GM19324 (cell line): ENCODE measurements around the gene UQCC3.

Source experiments
- ATAC-seq: cut with Tn5 transposase; IDR thresholded peaks from one replicate; pipeline ENCODE4 v1.9.1; 2021; ENCODE audit warnings: mild to moderate bottlenecking, moderate library complexity; ENCODE audit not compliant: unreplicated experiment, low FRiP score

Gene UQCC3

DNA sequence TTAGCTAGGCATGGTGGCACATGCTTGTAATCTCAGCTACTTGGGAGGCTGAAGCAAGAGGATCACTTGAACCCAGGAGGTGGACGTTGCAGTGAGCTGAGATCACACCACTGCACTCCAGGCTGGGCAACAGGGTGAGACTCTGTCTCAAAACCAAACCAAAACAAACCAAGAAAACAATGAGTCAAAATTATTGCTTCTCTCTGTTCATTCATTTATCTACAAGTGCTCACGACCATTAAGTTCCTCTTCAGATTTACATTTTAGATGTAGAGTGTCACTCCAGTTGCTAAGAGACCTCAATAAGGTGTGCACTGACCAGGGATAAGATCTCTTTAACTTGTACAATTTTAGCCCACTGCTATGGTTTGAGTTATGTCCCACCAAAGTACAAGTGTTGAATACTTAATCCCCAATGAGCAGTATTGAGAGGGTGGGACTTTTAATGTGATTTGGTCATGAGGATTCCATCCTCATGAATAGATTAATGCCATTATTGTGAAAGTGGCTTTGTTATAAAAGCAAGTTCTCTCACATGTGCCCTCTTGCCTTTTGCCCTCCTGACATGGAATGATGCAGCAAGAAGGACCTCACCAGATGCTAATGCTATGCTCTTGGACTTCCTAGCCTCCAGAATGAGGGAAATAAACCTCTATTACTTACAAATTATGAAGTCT is 48.0 kb downstream of the UQCC3 start:
- no peak for ATAC-seq

DNA sequence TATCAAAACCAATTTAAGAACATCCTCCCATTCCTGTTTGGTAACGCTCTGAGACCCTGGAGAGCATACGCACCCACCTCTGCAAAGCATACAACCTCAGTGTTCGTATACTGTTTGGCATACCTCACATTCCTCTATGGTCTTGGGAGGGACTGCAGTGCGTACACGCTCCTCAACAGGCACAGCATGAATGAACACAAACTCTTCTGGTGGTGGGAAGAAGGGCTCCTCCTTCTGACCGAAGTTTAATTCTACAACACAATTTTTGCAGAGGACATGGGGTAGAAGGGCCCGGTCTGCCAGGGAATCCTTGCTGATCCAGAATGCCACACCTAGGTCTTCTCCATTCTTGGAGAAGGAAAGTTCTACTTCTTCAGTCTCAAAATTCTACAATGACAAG is 50.5 kb downstream of the UQCC3 start:
- no peak for ATAC-seq
